Neuronal stem cell (in vitro differentiated cells): ENCODE measurements around the gene SLC8B1. TPM values are rescaled to one million over a fixed set of nuclear protein-coding genes. Genes with fewer than 3 reads are reported as not detected.

Source experiments
- DNase-seq: peaks from one replicate; pipeline ENCODE4 v3.0.0-alpha.2; 2013; ENCODE audit warnings: low spot score
- H2AFZ ChIP-seq: one replicate; pipeline ENCODE4 v1.6.1; 2013; ENCODE audit warnings: mild to moderate bottlenecking, low read length, inconsistent platforms
- H2AK5ac ChIP-seq: 2 replicates; pipeline ENCODE4 v1.6.1; 2013; ENCODE audit warnings: low read depth, mild to moderate bottlenecking, inconsistent platforms, low read length, moderate library complexity, mixed read lengths
- H2BK120ac ChIP-seq: 2 replicates; pipeline ENCODE4 v1.6.1; 2013; ENCODE audit warnings: low read depth, mild to moderate bottlenecking, inconsistent platforms, low read length, moderate library complexity, mixed read lengths
- H2BK12ac ChIP-seq: one replicate; pipeline ENCODE4 v1.6.1; 2013; ENCODE audit warnings: low read length, inconsistent platforms
- H2BK15ac ChIP-seq: 2 replicates; pipeline ENCODE4 v1.6.1; 2013; ENCODE audit warnings: mild to moderate bottlenecking, low read length, inconsistent platforms, mixed read lengths
- H2BK5ac ChIP-seq: one replicate; pipeline ENCODE4 v1.6.1; 2013; ENCODE audit warnings: inconsistent platforms, mild to moderate bottlenecking, low read length, moderate library complexity
- H3K14ac ChIP-seq: one replicate; pipeline ENCODE4 v1.6.1; 2013; ENCODE audit warnings: low read length, inconsistent platforms
- H3K18ac ChIP-seq: 2 replicates; pipeline ENCODE4 v1.6.1; 2013; ENCODE audit warnings: low read length, inconsistent platforms
- H3K23ac ChIP-seq: 2 replicates; pipeline ENCODE4 v1.6.1; 2013; ENCODE audit warnings: low read depth, mild to moderate bottlenecking, mixed read lengths, low read length, inconsistent platforms; ENCODE audit not compliant: poor library complexity
- H3K27ac ChIP-seq: replicated peaks from 3 replicates; pipeline ENCODE4 v1.5.1; 2013; ENCODE audit warnings: low read length, inconsistent platforms
- H3K27me3 ChIP-seq, 3 experiments: 2 replicates each; pipeline ENCODE4 v1.6.1; 2013; ENCODE audit warnings: low read length in 3 of 3, mild to moderate bottlenecking in 2 of 3, inconsistent platforms in 1 of 3, low read depth in 1 of 3, mixed read lengths in 1 of 3, moderate library complexity in 1 of 3; ENCODE audit not compliant: control insufficient read depth in 3 of 3, insufficient read depth in 3 of 3
- H3K36me3 ChIP-seq, 2 donors: replicated peaks in 1 of 2; 2 replicates each; pipeline ENCODE4 v1.6.1; 2013; ENCODE audit warnings: low read length in 2 of 2; ENCODE audit not compliant: control insufficient read depth in 2 of 2, insufficient read depth in 2 of 2
- H3K4ac ChIP-seq: 2 replicates; pipeline ENCODE4 v1.6.1; 2013; ENCODE audit warnings: inconsistent platforms, mild to moderate bottlenecking, low read length, moderate library complexity
- H3K4me1 ChIP-seq, 2 donors: 1 replicate in 1 of 2; 2 replicates in 1 of 2; pipeline ENCODE4 v1.6.1; 2013; ENCODE audit warnings: low read length in 2 of 2, low read depth in 1 of 2; ENCODE audit not compliant: control insufficient read depth in 2 of 2, insufficient read depth in 1 of 2
- H3K4me2 ChIP-seq: one replicate; pipeline ENCODE4 v1.6.1; 2013; ENCODE audit warnings: mild to moderate bottlenecking, low read length, inconsistent platforms; ENCODE audit not compliant: insufficient read depth, poor library complexity, severe bottlenecking
- H3K4me3 ChIP-seq, 2 donors: 2 replicates each; pipeline ENCODE4 v1.5.1; 2013; ENCODE audit warnings: low read length in 2 of 2, mild to moderate bottlenecking in 2 of 2, inconsistent platforms in 1 of 2, moderate library complexity in 1 of 2
- H3K79me1 ChIP-seq: one replicate; pipeline ENCODE4 v1.6.1; 2013; ENCODE audit warnings: low read depth, mild to moderate bottlenecking, inconsistent platforms, low read length, moderate library complexity
- H3K9ac ChIP-seq: one replicate; pipeline ENCODE4 v1.6.1; 2013; ENCODE audit warnings: mild to moderate bottlenecking, low read depth, low read length, inconsistent platforms; ENCODE audit not compliant: poor library complexity
- H3K9me3 ChIP-seq, 2 donors: replicated peaks in 1 of 2; 2 replicates each; pipeline versions ENCODE3 to v1.6.1; 2013; ENCODE audit warnings: low read length in 2 of 2, mild to moderate bottlenecking in 2 of 2, inconsistent platforms in 1 of 2, low read depth in 1 of 2, mixed read lengths in 1 of 2, moderate library complexity in 1 of 2; ENCODE audit not compliant: control insufficient read depth in 2 of 2, insufficient read depth in 1 of 2
- H4K8ac ChIP-seq: one replicate; pipeline ENCODE4 v1.6.1; 2013; ENCODE audit warnings: low read depth, mild to moderate bottlenecking, inconsistent platforms, low read length, moderate library complexity
- H4K91ac ChIP-seq: one replicate; pipeline ENCODE4 v1.6.1; 2013; ENCODE audit warnings: low read length, low read depth, mild to moderate bottlenecking, inconsistent platforms; ENCODE audit not compliant: poor library complexity
- WGBS, 2 donors: extraction: QIAGEN DNeasy Blood & Tissue Kit; methylation state at CpG; one replicate each; pipeline ENCODE4 v1.1.7; 2013; ENCODE audit warnings: missing lambda C conversion rate in 2 of 2, mixed read lengths in 1 of 2; ENCODE audit not compliant: insufficient read length in 2 of 2, insufficient replicate concordance in 1 of 2; ENCODE audit errors: extremely low coverage in 2 of 2; 5-methylcytosine and 5-hydroxymethylcytosine counted together
- polyA plus RNA-seq, 2 experiments: library from polyadenylated mRNA; stranded (reverse); fragments of 200-250 nt; gene quantifications; one replicate each; pipeline ENCODE4 v1.2.3, GENCODE V29; 2013

SLC8B1 gene
- polyA plus RNA-seq (2013, experiment 1 of 2): 3.1 TPM
- polyA plus RNA-seq (2013, experiment 2 of 2): 3.5 TPM

GRCh38 chr12:113334786-113335539 lies at the start of gene SLC8B1:
Gene SLC8B1 (minus strand): TSS chr12:113335109. CDS start chr12:113332878, 2,231 bp downstream.
- H2BK120ac ChIP-seq: no peak within 1 kb of the TSS
- H3K23ac ChIP-seq: peak within 1 kb of the TSS; percentile 49
- peak within 1 kb of the TSS; percentile 63 for H3K4me2 ChIP-seq
- no peak within 1 kb of the TSS for H4K8ac ChIP-seq
- no peak within 1 kb of the TSS for H2AK5ac ChIP-seq
- DNase-seq: peak; percentile 83
- H3K9ac ChIP-seq: peak within 1 kb of the TSS; percentile 13
- H2AFZ ChIP-seq: peak within 1 kb of the TSS; percentile 94
- H3K4me1 ChIP-seq: peaks cover 2 to 3% of the 10 kb centered on the region in 2 donors
- H3K27me3 ChIP-seq: peaks cover 2 to 10% (median 2%) of the 10 kb centered on the region in 3 experiments
- no peak within 1 kb of the TSS for H3K4ac ChIP-seq
- peak within 1 kb of the TSS; percentile 87 for H3K18ac ChIP-seq
- H3K27ac ChIP-seq: no peak within 1 kb of the TSS
- H3K4me3 ChIP-seq: peak within 1 kb of the TSS; percentile 65 to 80
- H3K36me3 ChIP-seq: no peaks in the 10 kb centered on the region
- no peak within 1 kb of the TSS for H4K91ac ChIP-seq
- WGBS, 2 donors: no CpG with 5 or more reads among the region's 62 CpGs
- no peak within 1 kb of the TSS for H2BK12ac ChIP-seq
- H3K14ac ChIP-seq: no peak within 1 kb of the TSS
- peaks cover 0 to 5% of the 10 kb centered on the region in 2 donors for H3K9me3 ChIP-seq
- H3K79me1 ChIP-seq: no peaks in the 10 kb centered on the region
- H2BK5ac ChIP-seq: no peak within 1 kb of the TSS
- H2BK15ac ChIP-seq: no peak within 1 kb of the TSS

GRCh38 chr12:113382206-113382605 lies 47.3 kb upstream of the SLC8B1 start:
- H3K27ac ChIP-seq: no peak overlapping the region
- H3K27me3 ChIP-seq: no peaks in the 10 kb centered on the region
- no peak overlapping the region for H4K8ac ChIP-seq

GRCh38 chr12:113381220-113381619 lies 46.3 kb upstream of the SLC8B1 start:
- no peaks in the 10 kb centered on the region for H3K27me3 ChIP-seq
- peak overlapping the region; percentile 90 for H2AK5ac ChIP-seq
- H3K79me1 ChIP-seq: no peaks in the 10 kb centered on the region
- H3K36me3 ChIP-seq: peaks cover 7 to 46% of the 10 kb centered on the region in 2 donors
- H3K9ac ChIP-seq: no peak overlapping the region
- peak overlapping the region; percentile 42 for H2AFZ ChIP-seq
- DNase-seq: no peak
- no peak overlapping the region for H2BK120ac ChIP-seq
- no peak overlapping the region for H3K4me2 ChIP-seq
- no CpG with 5 or more reads among the region's 11 CpGs for WGBS, 2 donors
- H3K4ac ChIP-seq: no peak overlapping the region
- no peak overlapping the region for H3K4me3 ChIP-seq
- H2BK12ac ChIP-seq: no peak overlapping the region
- H3K9me3 ChIP-seq: no peaks in the 10 kb centered on the region
- H3K23ac ChIP-seq: no peak overlapping the region
- H4K91ac ChIP-seq: no peak overlapping the region
- no peak overlapping the region for H2BK15ac ChIP-seq
- no peak overlapping the region for H4K8ac ChIP-seq
- H3K18ac ChIP-seq: no peak overlapping the region
- no peak overlapping the region for H3K27ac ChIP-seq
- peaks cover 6 to 12% of the 10 kb centered on the region in 2 donors for H3K4me1 ChIP-seq
- no peak overlapping the region for H2BK5ac ChIP-seq
- H3K14ac ChIP-seq: no peak overlapping the region

More at GRCh38 chr12:113382206-113382605, 47.3 kb upstream of the SLC8B1 start:
- Histone ChIP-seq H3K4me2 (no peak overlapping the region), H3K9me3 (no peaks in the 10 kb centered on the region), H2BK120ac (no peak overlapping the region), H2AFZ (no peak overlapping the region), H3K14ac (no peak overlapping the region), H3K36me3 (peaks cover 7 to 43% of the 10 kb centered on the region in 2 donors), H3K9ac (no peak overlapping the region), H3K4ac (no peak overlapping the region), H4K91ac (no peak overlapping the region), H2BK15ac (no peak overlapping the region), H3K4me1 (peaks cover 6 to 12% of the 10 kb centered on the region in 2 donors), H2AK5ac (no peak overlapping the region), H3K4me3 (no peak overlapping the region), H3K23ac (no peak overlapping the region), H3K18ac (no peak overlapping the region), H3K79me1 (no peaks in the 10 kb centered on the region), H2BK12ac (no peak overlapping the region), H2BK5ac (no peak overlapping the region)
- DNase-seq: no peak
- WGBS, 2 donors: no CpG with 5 or more reads among the region's 4 CpGs

- Histone ChIP-seq H4K8ac (no peak overlapping the region), H3K4me3 (no peak overlapping the region), H4K91ac (no peak overlapping the region), H2BK15ac (no peak overlapping the region), H2BK12ac (no peak overlapping the region), H3K14ac (no peak overlapping the region), H3K27ac (no peak overlapping the region), H3K79me1 (no peaks in the 10 kb centered on the region), H2BK120ac (no peak overlapping the region), H3K18ac (no peak overlapping the region), H3K4me1 (peaks cover 6 to 12% of the 10 kb centered on the region in 2 donors), H3K36me3 (peaks cover 12 to 53% of the 10 kb centered on the region in 2 donors), H3K27me3 (no peaks in the 10 kb centered on the region), H3K4ac (no peak overlapping the region), H3K9me3 (peaks cover 0 to 2% of the 10 kb centered on the region in 2 donors), H2AFZ (no peak overlapping the region), H3K23ac (no peak overlapping the region), H2BK5ac (no peak overlapping the region), H3K9ac (no peak overlapping the region), H3K4me2 (no peak overlapping the region), H2AK5ac (no peak overlapping the region)
- no CpG with 5 or more reads among the region's 3 CpGs for WGBS, 2 donors
- DNase-seq: no peak
These were observed 43.4 kb upstream of the SLC8B1 start for GRCh38 chr12:113378291-113378690.
